PC-9 (cell line): Measurements from ENCODE around the gene RPS19BP1.

Experiments
- CTCF ChIP-seq: fragments of 200-600 bp; sonication (generic); conservative IDR thresholded peaks from 2 replicates; pipeline ENCODE4 v1.6.1; 2017; ENCODE audit warnings: mixed run types, antibody characterized with exemption, mild to moderate bottlenecking, moderate library complexity
- EZH2 ChIP-seq: fragments of 200-600 bp; sonication (generic); IDR thresholded peaks from 2 replicates; pipeline ENCODE4 v1.8.0; 2017; ENCODE audit warnings: antibody characterized with exemption, low read depth

GRCh38 chr22:39556970-39557841 is 24.7 kb upstream of the RPS19BP1 start:
- TF ChIP-seq CTCF (no peak), EZH2 (no peak)
